Testis (tissue), 2 donors: Measurements from ENCODE around the gene HYDIN.
"Not testable (repeated sequence)": the region's sequence is repeated elsewhere in the genome, so short reads cannot be mapped to it uniquely, and the experiment has no call there.

Source experiments
- CTCF ChIP-seq, 3 experiments: fragments of 450-650 bp in 2 of 3; fragments of 200-600 bp in 1 of 3; sonication (generic) in 1 of 3; IDR thresholded peaks; one replicate each; pipeline ENCODE4 v1.5.1; 2016 to 2019; ENCODE audit warnings: antibody characterized with exemption in 3 of 3, mild to moderate bottlenecking in 2 of 3, moderate library complexity in 1 of 3
- POLR2A ChIP-seq: fragments of 450-650 bp; IDR thresholded peaks from one replicate; pipeline ENCODE4 v1.6.1; 2017; ENCODE audit warnings: antibody characterized with exemption, mild to moderate bottlenecking, moderate library complexity

- TF ChIP-seq CTCF (IDR thresholded peaks at IDR 0.05); POLR2A: not testable (repeated sequence)
These were observed 159.9 kb downstream of the HYDIN start for GRCh38 chr16:71070651-71071050.
